ENCODE results near the gene NFATC1.

DNA sequence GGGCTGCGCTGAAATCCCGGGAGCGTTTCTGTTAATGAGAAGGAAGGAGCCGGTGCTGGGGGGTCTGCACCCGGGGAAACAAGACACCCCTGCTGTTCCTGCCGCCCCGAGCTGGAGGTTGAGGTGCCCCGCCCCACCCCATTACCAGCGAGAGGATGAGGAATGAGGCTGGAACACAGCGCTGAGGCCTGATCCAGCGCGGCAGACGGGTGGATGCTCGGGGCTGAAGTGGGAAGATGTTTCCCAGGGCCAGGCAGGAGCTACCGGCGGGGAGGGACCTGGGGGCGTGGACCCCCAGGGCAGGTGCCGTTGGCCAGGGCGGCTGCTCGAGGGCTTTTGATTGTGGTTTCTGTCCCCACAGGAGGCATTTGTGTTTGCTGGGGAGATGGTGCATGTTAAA is 149.5 kb downstream of the NFATC1 start:
- TF ChIP-seq, protein P1, sequence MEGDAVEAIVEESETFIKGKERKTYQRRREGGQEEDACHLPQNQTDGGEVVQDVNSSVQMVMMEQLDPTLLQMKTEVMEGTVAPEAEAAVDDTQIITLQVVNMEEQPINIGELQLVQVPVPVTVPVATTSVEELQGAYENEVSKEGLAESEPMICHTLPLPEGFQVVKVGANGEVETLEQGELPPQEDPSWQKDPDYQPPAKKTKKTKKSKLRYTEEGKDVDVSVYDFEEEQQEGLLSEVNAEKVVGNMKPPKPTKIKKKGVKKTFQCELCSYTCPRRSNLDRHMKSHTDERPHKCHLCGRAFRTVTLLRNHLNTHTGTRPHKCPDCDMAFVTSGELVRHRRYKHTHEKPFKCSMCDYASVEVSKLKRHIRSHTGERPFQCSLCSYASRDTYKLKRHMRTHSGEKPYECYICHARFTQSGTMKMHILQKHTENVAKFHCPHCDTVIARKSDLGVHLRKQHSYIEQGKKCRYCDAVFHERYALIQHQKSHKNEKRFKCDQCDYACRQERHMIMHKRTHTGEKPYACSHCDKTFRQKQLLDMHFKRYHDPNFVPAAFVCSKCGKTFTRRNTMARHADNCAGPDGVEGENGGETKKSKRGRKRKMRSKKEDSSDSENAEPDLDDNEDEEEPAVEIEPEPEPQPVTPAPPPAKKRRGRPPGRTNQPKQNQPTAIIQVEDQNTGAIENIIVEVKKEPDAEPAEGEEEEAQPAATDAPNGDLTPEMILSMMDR (IDR thresholded peaks at IDR 0.05), result no peak
- TF ChIP-seq POLR2A (IDR thresholded peaks at IDR 0.05), result no peak

All from ovary (tissue), 3 donors.